Upper lobe of left lung (tissue), 6 donors: ENCODE results near the gene CSNK1A1L. TPM values are rescaled to one million over a fixed set of nuclear protein-coding genes. Genes with fewer than 3 reads are reported as not detected.
A peak's percentile ranks its signal among the peaks of the same experiment; 100 is the strongest.

Experiments used
- ATAC-seq, 2 donors: fragments of 200-7000 bp; cut with Tn5 transposase; one replicate each; pipeline ENCODE4 v1.9.1; 2022; ENCODE audit warnings: mild to moderate bottlenecking in 2 of 2, moderate library complexity in 2 of 2; ENCODE audit not compliant: low FRiP score in 2 of 2
- DNase-seq, 2 donors: peaks; one replicate each; pipeline ENCODE4 v3.0.0-alpha.2; 2019 to 2020
- H3K27ac ChIP-seq, 4 donors: fragments of 200-600 bp; sonication (generic); one replicate each; pipeline ENCODE4 v1.5.1; 2016 to 2019
- H3K27me3 ChIP-seq, 4 donors: fragments of 200-600 bp; sonication (generic); one replicate each; pipeline ENCODE4 v1.5.1; 2017 to 2019
- H3K36me3 ChIP-seq, 4 donors: fragments of 200-600 bp; sonication (generic); one replicate each; pipeline ENCODE4 v1.5.1; 2016 to 2019
- H3K4me1 ChIP-seq, 4 donors: fragments of 200-600 bp; sonication (generic); one replicate each; pipeline ENCODE4 v1.5.1; 2018 to 2019
- H3K4me3 ChIP-seq, 4 donors: fragments of 200-600 bp; sonication (generic); one replicate each; pipeline ENCODE4 v1.5.1; 2017 to 2019; ENCODE audit warnings: mild to moderate bottlenecking in 2 of 4, moderate library complexity in 1 of 4
- H3K9me3 ChIP-seq, 4 donors: fragments of 200-600 bp; sonication (generic); one replicate each; pipeline ENCODE4 v1.5.1; 2018 to 2019
- EP300 ChIP-seq, 4 donors: sonication (generic); formaldehyde crosslinking; IDR thresholded peaks; one replicate each; pipeline ENCODE4 v1.5.1; 2017; ENCODE audit warnings: antibody characterized with exemption in 4 of 4, control low read depth in 2 of 4
- POLR2A ChIP-seq, 4 donors: fragments of 450-650 bp; IDR thresholded peaks; one replicate each; pipeline ENCODE4 v1.5.1; 2016 to 2017; ENCODE audit warnings: antibody characterized with exemption in 4 of 4, mild to moderate bottlenecking in 2 of 4
- POLR2AphosphoS5 ChIP-seq, 2 donors: sonication (generic); formaldehyde crosslinking; IDR thresholded peaks; one replicate each; pipeline ENCODE4 v1.5.1; 2017; ENCODE audit warnings: antibody characterized with exemption in 2 of 2
- WGBS, 2 donors: methylation state at CpG; one replicate each; pipeline ENCODE4 v1.1.5; 2017 to 2018; 5-methylcytosine and 5-hydroxymethylcytosine counted together
- total RNA-seq, 6 donors: library from RNA; depleted of rRNA in 4 of 6; stranded (reverse); fragments of >200 nt in 4 of 6; gene quantifications; one replicate each; pipeline versions ENCODE4 v1.1.0 to v1.2.1, GENCODE V29; 2016 to 2021
- TF ChIP-seq, protein P1 (sequence below), 6 experiments: fragments of 450-650 bp in 4 of 6; fragments of 200-600 bp in 2 of 6; sonication (generic) in 2 of 6; IDR thresholded peaks; one replicate each; pipeline ENCODE4 v1.5.1; 2016 to 2019; ENCODE audit warnings: antibody characterized with exemption in 6 of 6
- donor health status: DM: no; HTN: no; CAD: no; lungs with moderate emphysema.
- donor health status: DM: no; HTN: yes; CAD: no; lungs with severe emphysema.

The CSNK1A1L gene
- total RNA-seq, 6 donors from 2014 or later = not detected

DNA sequence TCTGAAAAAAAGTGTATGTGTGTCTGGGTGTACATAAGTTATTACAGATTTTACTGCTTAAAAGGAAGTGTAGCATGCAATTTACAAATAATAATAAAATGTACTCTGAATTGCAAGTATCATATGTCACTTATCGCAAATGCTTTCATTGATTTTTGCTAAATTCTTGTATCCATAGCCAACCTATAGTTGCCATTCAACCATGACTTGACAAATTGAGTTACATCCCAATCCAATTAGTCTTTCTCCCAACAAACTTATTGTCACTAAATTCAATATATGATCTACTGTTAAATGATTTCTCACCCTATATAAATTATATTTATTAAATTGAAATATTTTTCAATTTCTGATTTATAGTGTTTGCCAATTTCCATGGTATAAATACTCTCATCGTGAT lies 28.6 kb downstream of the CSNK1A1L start:
- no peaks in the 10 kb centered on the region for H3K9me3 ChIP-seq
- H3K4me1 ChIP-seq = no peaks in the 10 kb centered on the region
- no peak overlapping the region for H3K4me3 ChIP-seq
- H3K27me3 ChIP-seq = no peaks in the 10 kb centered on the region
- H3K27ac ChIP-seq = no peak overlapping the region
- ATAC-seq (no peak), DNase-seq (no peak)
- no peaks in the 10 kb centered on the region for H3K36me3 ChIP-seq
- TF ChIP-seq POLR2AphosphoS5 (IDR thresholded peaks at IDR 0.05) (no peak), EP300 (IDR thresholded peaks at IDR 0.05) (no peak), POLR2A (IDR thresholded peaks at IDR 0.05) (no peak)
- TF ChIP-seq, protein P1, sequence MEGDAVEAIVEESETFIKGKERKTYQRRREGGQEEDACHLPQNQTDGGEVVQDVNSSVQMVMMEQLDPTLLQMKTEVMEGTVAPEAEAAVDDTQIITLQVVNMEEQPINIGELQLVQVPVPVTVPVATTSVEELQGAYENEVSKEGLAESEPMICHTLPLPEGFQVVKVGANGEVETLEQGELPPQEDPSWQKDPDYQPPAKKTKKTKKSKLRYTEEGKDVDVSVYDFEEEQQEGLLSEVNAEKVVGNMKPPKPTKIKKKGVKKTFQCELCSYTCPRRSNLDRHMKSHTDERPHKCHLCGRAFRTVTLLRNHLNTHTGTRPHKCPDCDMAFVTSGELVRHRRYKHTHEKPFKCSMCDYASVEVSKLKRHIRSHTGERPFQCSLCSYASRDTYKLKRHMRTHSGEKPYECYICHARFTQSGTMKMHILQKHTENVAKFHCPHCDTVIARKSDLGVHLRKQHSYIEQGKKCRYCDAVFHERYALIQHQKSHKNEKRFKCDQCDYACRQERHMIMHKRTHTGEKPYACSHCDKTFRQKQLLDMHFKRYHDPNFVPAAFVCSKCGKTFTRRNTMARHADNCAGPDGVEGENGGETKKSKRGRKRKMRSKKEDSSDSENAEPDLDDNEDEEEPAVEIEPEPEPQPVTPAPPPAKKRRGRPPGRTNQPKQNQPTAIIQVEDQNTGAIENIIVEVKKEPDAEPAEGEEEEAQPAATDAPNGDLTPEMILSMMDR (IDR thresholded peaks at IDR 0.05) = no peak
- 94 to 95% methylated on average over 2 of the region's 2 CpGs for WGBS, 2 donors

DNA sequence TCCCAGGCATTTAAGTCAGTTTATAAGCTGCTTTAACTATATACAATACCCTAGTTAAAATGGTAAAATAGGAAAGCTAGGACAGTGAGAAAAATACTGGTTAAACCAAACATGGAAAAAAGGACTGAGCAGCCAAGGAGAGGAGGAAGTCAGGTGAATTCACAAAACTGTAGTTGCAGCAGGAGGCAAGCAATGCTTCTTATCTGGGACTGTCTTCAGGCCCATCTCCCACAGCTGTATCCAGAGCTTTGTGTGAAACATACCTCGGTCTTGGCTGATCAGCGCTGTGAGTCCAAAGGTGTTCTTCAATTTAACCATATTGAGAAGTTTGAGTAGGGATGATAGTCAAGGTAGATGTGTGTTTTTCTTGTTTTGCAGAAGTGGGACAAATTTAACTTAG lies 30.3 kb downstream of the CSNK1A1L start:
- no peak overlapping the region for H3K27ac ChIP-seq
- H3K4me3 ChIP-seq = no peak overlapping the region
- no peaks in the 10 kb centered on the region for H3K36me3 ChIP-seq
- H3K9me3 ChIP-seq = no peaks in the 10 kb centered on the region
- no peaks in the 10 kb centered on the region for H3K27me3 ChIP-seq
- DNase-seq = no peak
- H3K4me1 ChIP-seq = no peaks in the 10 kb centered on the region
- TF ChIP-seq POLR2A (IDR thresholded peaks at IDR 0.05) (no peak), EP300 (IDR thresholded peaks at IDR 0.05) (no peak), POLR2AphosphoS5 (IDR thresholded peaks at IDR 0.05) (no peak)
- TF ChIP-seq, protein P1 (IDR thresholded peaks at IDR 0.05) = no peak
- no peak for ATAC-seq
- 81 to 93% methylated on average over 2 of the region's 2 CpGs for WGBS, 2 donors

DNA sequence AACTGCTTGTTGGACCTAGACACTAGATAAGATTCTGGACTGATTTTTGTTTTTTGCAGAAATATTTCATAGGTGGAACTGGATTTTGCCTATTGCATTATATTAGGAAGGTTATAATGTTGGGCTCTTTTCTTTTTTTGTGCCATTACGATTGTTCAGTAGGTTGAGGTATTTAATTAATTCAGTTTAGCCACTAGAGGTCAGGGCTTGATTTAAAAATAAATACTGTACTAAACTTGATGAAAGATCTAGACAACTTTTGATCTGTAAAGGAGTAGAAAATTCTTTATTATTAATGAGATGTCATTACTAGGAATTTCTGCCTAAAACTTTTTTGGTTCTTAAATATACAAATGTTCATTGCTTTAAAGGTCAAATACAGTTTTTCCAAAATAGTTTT lies 30.8 kb downstream of the CSNK1A1L start:
- Histone ChIP-seq H3K9me3 (no peaks in the 10 kb centered on the region), H3K4me3 (no peak overlapping the region), H3K4me1 (no peaks in the 10 kb centered on the region), H3K36me3 (no peaks in the 10 kb centered on the region), H3K27ac (no peak overlapping the region), H3K27me3 (no peaks in the 10 kb centered on the region)
- TF ChIP-seq, protein P1 (IDR thresholded peaks at IDR 0.05) = peak in 3 of 6 experiments; percentile 23 to 44 (median 28)
- TF ChIP-seq EP300 (IDR thresholded peaks at IDR 0.05) = no peak
- whole genome bisulfite sequencing, 2 donors = 2 to 3% methylated on average over 1 of the region's 1 CpG
- DNase-seq (no peak), ATAC-seq (no peak)

DNA sequence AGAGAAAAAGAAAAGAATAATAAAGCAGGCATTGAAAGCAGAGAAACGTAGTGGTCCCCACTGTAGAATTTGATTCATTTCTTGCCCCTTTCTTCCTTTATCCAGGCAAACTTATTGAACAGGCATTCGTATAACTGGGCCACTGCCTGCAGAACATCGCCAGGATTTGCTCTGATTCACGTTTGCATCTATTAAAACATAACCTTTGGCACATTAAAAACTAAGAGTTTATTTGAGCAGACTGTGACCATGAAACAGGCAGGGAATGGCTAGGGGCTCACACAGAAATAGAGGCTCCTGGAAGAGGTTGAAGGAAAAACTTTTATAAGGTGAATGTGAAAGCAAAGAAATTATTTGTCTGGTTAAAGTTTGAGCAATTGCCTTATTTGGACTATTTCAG lies 33.4 kb downstream of the CSNK1A1L start:
- ATAC-seq = no peak
- H3K27me3 ChIP-seq = no peaks in the 10 kb centered on the region
- no peaks in the 10 kb centered on the region for H3K36me3 ChIP-seq
- H3K4me3 ChIP-seq = no peak overlapping the region
- WGBS, 2 donors = 75 to 81% methylated on average over 4 of the region's 4 CpGs
- TF ChIP-seq, protein P1 (IDR thresholded peaks at IDR 0.05) = no peak
- no peak for TF ChIP-seq POLR2AphosphoS5 (IDR thresholded peaks at IDR 0.05)
- no peak for TF ChIP-seq POLR2A (IDR thresholded peaks at IDR 0.05)
- no peak for TF ChIP-seq EP300 (IDR thresholded peaks at IDR 0.05)
- H3K4me1 ChIP-seq = no peaks in the 10 kb centered on the region
- no peaks in the 10 kb centered on the region for H3K9me3 ChIP-seq
- DNase-seq = no peak
- no peak overlapping the region for H3K27ac ChIP-seq

DNA sequence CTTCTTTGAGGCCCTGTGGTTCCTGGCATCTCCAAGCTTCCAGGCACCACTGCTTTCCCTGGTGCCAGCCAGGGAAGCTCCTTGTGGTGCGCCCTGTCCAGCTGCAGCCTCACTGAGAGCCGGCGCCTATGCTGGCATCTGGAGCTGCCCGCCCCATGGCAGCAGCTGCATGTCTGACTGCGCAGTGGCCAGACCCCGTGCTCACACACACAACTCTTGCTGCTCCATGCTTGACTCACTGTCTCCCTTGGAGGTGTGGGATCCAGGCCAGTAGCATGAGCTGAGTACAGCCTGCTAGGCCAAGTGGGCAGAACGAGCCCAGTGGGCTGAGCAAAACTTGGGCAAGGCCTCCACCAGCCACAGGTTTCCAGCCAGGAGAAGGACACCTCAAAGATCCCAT lies 34.5 kb downstream of the CSNK1A1L start:
- Histone ChIP-seq H3K27me3 (no peaks in the 10 kb centered on the region), H3K36me3 (no peaks in the 10 kb centered on the region), H3K27ac (no peak overlapping the region), H3K4me1 (no peaks in the 10 kb centered on the region), H3K9me3 (no peaks in the 10 kb centered on the region), H3K4me3 (no peak overlapping the region)
- TF ChIP-seq, protein P1 (IDR thresholded peaks at IDR 0.05) = no peak
- TF ChIP-seq EP300 (IDR thresholded peaks at IDR 0.05) (no peak), POLR2A (IDR thresholded peaks at IDR 0.05) (no peak), POLR2AphosphoS5 (IDR thresholded peaks at IDR 0.05) (no peak)
- 87 to 98% methylated on average over 6 of the region's 7 CpGs for WGBS, 2 donors
- DNase-seq (peak in 1 of 2 donors; percentile 58), ATAC-seq (no peak)
